Effector memory CD4-positive, alpha-beta T cell (primary cell): ENCODE measurements around the gene ANGPT4.
"Not testable (repeated sequence)": the region's sequence is repeated elsewhere in the genome, so short reads cannot be mapped to it uniquely, and the experiment has no call there.

ENCODE experiments used
- DNase-seq, 3 donors: peaks; one replicate each; pipeline ENCODE4 v3.0.0-alpha.2; 2020
- H3K27ac ChIP-seq: 2 replicates; pipeline ENCODE4 v1.7.0; 2013; ENCODE audit warnings: mild to moderate bottlenecking, low read length, moderate library complexity; ENCODE audit not compliant: insufficient read depth, poor library complexity, severe bottlenecking
- H3K27me3 ChIP-seq: replicated peaks from 2 replicates; pipeline ENCODE4 v1.7.0; 2013; ENCODE audit warnings: mild to moderate bottlenecking, low read length; ENCODE audit not compliant: insufficient read depth, control insufficient read depth, poor library complexity, severe bottlenecking
- H3K36me3 ChIP-seq: 2 replicates; pipeline ENCODE4 v1.7.0; 2013; ENCODE audit warnings: mild to moderate bottlenecking, low read length, moderate library complexity; ENCODE audit not compliant: control insufficient read depth, insufficient read depth
- H3K4me1 ChIP-seq: 2 replicates; pipeline ENCODE4 v1.7.0; 2013; ENCODE audit warnings: low read length, mild to moderate bottlenecking; ENCODE audit not compliant: control insufficient read depth, insufficient read depth, poor library complexity, severe bottlenecking
- H3K4me3 ChIP-seq: 2 replicates; pipeline ENCODE4 v1.7.0; 2013; ENCODE audit warnings: low read length, low read depth, mild to moderate bottlenecking; ENCODE audit not compliant: insufficient read depth, poor library complexity, severe bottlenecking
- H3K9me3 ChIP-seq: 2 replicates; pipeline ENCODE4 v1.7.0; 2013; ENCODE audit warnings: mild to moderate bottlenecking, low read length, moderate library complexity; ENCODE audit not compliant: control insufficient read depth

The ANGPT4 gene

DNA sequence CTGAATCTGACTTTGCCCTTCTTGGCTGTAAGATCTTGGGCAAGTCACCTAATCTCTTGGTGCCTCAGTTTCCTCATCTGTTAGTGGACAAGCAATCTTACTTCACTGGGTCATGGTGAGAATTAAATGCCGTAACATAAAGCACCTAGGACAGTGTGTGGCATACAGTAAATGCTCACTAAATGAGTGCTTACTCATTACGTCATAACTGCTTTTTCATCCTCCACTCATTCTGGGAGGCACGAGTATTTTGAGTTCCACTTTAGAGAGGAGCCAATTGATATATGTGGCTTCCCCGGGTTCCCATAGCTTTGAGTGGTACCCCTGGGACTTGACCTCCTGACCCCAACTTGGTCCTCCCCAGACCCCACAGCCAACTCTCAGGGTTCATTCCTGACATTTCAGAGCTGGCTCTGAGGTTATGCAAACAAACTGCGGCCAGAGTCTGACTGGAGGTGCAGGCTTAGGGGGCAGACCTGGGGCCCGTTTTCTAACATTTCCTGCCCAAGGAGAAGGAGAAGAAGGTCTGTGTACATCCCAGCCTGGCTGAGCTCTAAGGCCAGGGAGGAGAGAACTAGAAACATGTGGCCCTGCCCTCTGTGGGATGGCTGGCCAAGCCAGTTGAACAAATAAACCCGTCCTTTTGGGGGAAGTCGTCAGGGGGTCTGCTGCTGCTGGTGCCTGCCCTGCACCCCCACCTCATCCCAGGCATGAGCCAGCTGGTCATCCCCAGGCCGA, 5.8 kb downstream of the ANGPT4 start:
- no peak for DNase-seq
- Histone ChIP-seq H3K27me3 (peaks cover 3% of the 10 kb centered on the region), H3K9me3 (no peaks in the 10 kb centered on the region), H3K27ac (no peak overlapping the region), H3K4me1 (no peaks in the 10 kb centered on the region), H3K4me3 (no peak overlapping the region), H3K36me3 (no peaks in the 10 kb centered on the region)

DNA sequence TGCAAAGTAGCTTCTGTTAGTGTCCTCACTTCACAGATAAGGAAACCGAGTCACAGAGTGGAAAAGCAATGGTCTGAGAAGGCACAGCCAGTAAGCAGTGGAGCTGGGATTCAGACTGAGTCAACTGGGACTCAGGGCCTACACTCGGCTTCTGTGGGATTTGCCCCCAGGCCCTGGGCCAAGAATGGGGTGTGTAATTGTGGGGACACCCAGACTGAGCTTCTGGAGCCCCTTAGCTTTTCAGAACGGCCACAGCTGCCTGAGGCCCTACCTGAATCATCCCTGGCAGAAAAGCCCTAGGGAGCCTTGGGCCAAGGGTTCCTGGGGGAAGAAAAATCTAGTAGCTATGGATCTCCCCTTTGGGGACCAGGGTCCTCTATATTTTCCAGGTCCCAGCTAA, 6.5 kb downstream of the ANGPT4 start:
- Histone ChIP-seq H3K9me3 (no peaks in the 10 kb centered on the region), H3K27ac (no peak overlapping the region), H3K36me3 (no peaks in the 10 kb centered on the region), H3K4me3 (no peak overlapping the region), H3K4me1 (no peaks in the 10 kb centered on the region), H3K27me3 (peaks cover 3% of the 10 kb centered on the region)
- no peak for DNase-seq

DNA sequence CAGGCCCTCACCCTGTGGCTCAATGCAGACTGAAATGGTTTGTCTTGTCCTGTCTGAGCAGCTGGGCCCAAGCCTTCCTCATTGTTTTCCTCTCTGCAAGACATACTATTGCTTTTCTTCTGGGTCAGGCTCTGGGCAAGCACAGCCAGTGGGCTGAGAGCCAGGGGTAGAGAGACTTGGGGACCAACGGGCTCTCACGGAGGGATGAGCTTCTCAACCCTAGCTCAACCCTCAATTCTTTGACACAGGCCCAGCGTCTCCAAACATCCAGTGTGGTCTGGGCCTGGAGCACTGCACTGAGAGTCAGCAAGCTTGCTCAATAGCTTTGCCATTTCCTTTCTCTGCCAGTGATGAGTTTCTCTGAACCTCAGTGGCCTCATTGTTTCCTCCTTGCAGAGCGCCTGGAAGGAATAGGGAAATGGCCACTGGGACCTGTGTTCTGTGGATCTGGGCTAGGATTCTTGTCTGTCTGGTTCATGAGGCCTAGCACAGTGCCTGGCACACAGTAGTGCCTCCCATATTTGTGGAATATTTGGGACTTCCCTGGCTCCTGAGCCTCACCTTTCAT, 9.3 kb downstream of the ANGPT4 start:
- no peaks in the 10 kb centered on the region for H3K9me3 ChIP-seq
- no peak overlapping the region for H3K4me3 ChIP-seq
- H3K4me1 ChIP-seq = no peaks in the 10 kb centered on the region
- no peak overlapping the region for H3K27ac ChIP-seq
- no peak for DNase-seq
- no peaks in the 10 kb centered on the region for H3K36me3 ChIP-seq
- H3K27me3 ChIP-seq = peaks cover under 1% of the 10 kb centered on the region

DNA sequence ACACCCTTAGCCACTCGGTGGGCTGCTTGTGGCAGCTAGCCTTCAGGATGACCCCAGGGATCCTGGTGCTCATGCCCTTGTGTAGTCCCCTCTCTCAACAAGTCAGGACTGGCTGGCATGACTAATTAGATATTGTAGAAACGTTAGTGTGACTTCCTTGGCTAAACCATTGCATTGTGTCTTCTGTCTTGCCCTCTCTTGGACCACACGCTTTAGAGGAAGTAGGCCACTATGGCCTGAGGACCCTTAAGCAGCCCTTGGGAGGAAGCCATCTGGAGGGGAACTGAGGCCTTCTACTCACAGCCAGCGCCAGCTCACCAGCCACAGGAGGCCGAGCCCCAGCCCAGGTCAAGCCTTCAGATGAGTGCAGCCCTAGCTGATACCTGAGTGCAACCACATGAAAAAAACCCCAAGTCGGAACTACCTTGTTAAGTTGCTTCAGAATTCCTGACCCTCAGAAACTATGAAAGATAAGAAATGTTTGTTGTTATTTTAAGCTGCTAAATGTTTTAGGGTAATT, 10.1 kb downstream of the ANGPT4 start:
- Histone ChIP-seq H3K9me3 (no peaks in the 10 kb centered on the region), H3K27me3 (no peaks in the 10 kb centered on the region), H3K27ac (no peak overlapping the region), H3K36me3 (no peaks in the 10 kb centered on the region), H3K4me3 (no peak overlapping the region), H3K4me1 (no peaks in the 10 kb centered on the region)
- no peak for DNase-seq

DNA sequence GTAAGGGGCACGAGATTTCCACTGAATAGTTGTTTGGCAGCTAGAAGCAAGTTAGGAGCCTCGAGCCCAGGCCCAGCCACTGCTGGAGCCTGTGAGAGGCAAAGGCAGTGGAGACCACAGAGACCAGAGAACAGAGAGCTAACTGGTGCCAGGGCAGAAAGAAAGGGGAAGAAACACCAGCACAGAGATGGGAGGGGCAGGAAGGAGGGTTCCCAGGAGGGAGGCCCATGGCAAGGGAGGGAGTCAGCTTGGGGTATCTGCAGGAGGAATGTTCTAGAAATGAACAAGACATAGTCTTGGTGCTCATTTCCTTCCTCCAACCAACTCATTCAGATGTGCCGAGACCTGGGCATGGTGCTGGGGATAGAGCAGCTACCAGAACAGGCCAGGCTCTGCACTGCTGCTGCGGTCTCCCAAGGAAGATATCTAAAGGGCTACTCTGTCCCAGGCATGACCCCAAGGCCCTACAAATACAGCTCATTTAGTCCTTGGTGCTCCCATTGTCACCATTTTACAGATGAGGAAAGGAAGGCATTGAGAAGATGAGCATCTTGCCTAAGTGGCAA, 10.7 kb downstream of the ANGPT4 start:
- H3K9me3 ChIP-seq = no peaks in the 10 kb centered on the region
- no peak overlapping the region for H3K4me3 ChIP-seq
- H3K4me1 ChIP-seq = no peaks in the 10 kb centered on the region
- no peaks in the 10 kb centered on the region for H3K27me3 ChIP-seq
- H3K36me3 ChIP-seq = no peaks in the 10 kb centered on the region
- DNase-seq = no peak
- H3K27ac ChIP-seq = no peak overlapping the region

DNA sequence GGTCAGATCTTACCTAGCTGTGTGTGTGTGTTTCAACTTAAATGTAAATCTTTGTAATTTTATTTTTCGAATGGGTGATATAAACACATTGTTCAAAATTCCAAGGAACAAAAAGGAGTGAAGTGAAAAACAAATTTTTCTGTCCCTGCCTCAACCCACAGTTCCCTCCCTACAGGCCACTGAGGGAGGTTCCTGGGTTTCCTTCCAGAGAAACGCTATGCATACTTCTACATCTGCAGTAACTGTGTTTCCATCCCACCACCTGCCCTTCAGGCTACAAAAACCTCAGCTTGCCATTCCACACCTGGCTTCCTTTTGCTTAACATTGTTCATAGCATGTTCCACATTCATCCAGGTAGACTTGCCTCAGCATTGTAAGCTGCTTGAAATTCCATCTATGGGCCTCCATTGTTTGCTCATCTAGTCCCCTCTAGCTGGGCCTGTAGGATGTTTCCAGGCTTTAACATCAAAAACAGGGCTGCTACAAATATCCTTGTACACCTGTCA, 12.0 kb downstream of the ANGPT4 start:
- no peaks in the 10 kb centered on the region for H3K27me3 ChIP-seq
- no peak for DNase-seq
- no peaks in the 10 kb centered on the region for H3K36me3 ChIP-seq
- no peak overlapping the region for H3K27ac ChIP-seq
- H3K9me3 ChIP-seq = no peaks in the 10 kb centered on the region
- no peaks in the 10 kb centered on the region for H3K4me1 ChIP-seq
- no peak overlapping the region for H3K4me3 ChIP-seq

DNA sequence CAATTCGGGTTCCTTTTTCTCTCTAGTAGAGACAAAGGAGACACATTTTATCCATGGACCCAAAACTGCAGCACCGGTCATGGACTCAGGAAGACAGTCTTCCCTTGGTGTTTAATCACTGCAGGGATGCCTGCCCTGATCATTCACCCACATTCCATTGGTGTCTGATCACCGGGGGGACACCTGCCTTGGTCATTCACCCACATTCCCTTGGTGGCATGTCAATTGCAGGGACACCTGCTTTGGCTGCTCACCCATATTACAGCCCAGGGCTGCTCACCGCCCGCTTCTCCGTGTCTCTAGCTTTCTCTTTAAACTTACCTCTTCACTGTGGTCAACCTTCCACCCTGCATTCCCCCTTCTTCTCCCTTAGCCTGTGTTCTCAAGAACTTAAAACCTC, 18.7 kb downstream of the ANGPT4 start:
- DNase-seq, H3K4me1 ChIP-seq, H3K9me3 ChIP-seq, H3K27ac ChIP-seq, H3K27me3 ChIP-seq, H3K4me3 ChIP-seq, H3K36me3 ChIP-seq: not testable (repeated sequence)

DNA sequence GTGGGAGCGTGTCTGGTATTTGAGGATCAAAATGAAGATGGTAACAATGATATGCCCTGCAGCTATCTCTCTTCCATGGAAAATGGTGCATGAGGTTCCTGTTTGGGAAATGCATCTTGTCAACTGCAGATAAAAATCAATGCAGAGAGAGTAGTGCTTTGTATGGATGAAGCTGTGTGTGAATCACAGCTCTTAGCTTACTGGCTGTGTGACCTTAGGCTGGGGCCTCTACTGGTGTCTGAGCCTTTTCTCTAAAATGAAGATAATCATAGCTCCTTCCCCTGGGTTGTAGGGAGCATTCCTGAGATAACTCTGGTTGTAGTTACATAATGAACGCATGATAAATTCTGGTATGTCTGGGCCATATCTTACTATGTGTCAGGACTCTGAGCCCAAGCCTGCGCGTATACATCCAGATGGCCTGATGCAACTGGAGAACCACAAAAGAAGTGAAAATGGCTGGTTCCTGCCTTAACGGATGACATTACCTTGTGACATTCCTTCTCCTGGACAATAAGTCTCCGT, 19.6 kb downstream of the ANGPT4 start:
- H3K36me3 ChIP-seq = no peaks in the 10 kb centered on the region
- H3K4me3 ChIP-seq = no peak overlapping the region

DNA sequence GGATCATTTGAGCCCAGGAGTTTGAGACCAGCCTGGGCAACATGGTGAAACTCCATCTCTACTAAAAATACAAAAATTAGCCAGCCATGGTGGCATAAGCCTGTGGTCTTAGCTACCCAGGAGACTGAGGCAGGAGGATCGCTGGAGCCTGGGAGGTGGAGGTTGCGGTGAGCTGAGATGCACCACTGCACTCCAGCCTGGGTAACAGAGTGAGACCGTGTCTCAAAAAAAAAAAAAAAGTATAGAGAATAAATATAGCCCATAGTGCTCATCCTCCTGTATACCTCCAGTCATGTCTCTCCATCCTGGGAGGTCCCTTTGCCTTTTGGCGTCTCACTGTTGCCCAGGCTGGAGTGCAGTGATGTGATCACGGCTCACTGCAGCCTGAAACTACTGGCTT, 23.8 kb downstream of the ANGPT4 start:
- not testable (repeated sequence) for H3K9me3 ChIP-seq, H3K36me3 ChIP-seq, H3K27me3 ChIP-seq, H3K4me3 ChIP-seq, H3K4me1 ChIP-seq, DNase-seq, H3K27ac ChIP-seq

More for the DNA sequence above, 19.6 kb downstream of the ANGPT4 start:
- DNase-seq = no peak
- Histone ChIP-seq H3K27ac (no peak overlapping the region), H3K4me1 (no peaks in the 10 kb centered on the region), H3K9me3 (no peaks in the 10 kb centered on the region), H3K27me3 (no peaks in the 10 kb centered on the region)

DNA sequence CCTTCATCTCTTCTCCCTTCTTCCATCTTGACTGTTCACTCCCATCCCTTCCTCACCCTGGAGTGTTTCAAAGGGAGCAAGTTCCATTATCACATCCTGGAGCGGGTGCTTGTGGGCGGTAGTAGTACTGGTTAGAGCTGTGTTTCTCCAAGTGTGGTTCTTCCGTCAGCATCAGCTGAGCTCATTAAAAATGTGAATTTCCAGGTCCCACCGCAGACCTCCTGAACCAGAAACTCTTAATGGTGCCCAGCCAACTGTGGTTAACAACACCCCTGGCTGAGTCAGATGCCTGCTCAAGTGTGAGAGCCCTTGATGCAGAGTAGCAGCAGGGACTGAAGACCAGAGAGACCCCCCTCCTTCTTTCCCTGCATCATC, 24.4 kb downstream of the ANGPT4 start:
- H3K27ac ChIP-seq = no peak overlapping the region

More for the DNA sequence above, 24.4 kb downstream of the ANGPT4 start:
- no peak overlapping the region for H3K4me3 ChIP-seq
- no peak for DNase-seq
- H3K27me3 ChIP-seq = no peaks in the 10 kb centered on the region
- no peaks in the 10 kb centered on the region for H3K4me1 ChIP-seq
- H3K36me3 ChIP-seq = no peaks in the 10 kb centered on the region
- H3K9me3 ChIP-seq = no peaks in the 10 kb centered on the region
